CD4-positive, alpha-beta T cell treated with Interleukin-10 for 1 hour (primary cell): ENCODE data around the gene ATAT1.

ENCODE experiments used
- DNase-seq: peaks from one replicate; pipeline ENCODE4 v3.0.0-alpha.2; 2020

Gene ATAT1

DNA sequence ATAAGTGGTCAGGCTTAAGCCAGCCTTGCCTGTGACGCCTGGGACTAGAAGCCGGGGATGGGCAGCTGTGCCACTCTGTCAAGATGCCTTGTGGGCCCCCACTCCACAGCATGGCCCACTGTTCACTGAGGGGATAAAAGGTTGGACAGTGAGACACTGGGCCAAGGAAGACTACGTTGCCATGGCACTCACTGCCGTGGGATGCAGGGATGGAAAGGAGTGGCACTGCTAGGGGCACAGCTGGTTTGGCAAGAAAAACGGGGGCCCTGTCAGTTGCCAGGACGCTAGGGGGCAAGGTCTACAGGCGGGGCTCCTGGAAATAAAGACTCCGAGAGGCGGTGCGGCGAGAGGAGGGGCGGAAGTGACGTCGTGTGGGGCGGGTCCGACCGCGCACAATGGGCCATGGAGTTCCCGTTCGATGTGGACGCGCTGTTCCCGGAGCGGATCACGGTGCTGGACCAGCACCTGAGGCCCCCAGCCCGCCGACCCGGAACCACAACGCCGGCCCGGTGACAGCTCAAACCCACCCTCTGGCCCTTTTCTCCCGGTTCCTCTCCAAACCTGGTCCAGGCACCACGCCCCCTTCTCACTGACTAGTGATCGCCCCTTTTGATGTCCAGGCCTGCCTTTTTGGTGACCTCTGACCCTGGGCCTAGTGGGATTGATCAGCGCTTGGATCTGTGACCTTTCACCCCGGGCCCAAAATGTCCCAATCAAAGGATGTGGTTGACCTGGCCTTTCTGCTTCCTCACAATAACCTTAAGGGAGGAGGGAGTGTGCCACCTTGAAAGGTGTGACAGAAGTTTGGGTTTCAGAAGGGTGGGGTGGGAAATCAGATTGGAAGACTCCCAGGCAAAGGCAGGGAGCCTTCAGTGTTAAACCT is at the start of gene ATAT1:
Gene ATAT1, plus strand, starts transcription at position 391 of the 883 bp plus-strand sequence.
- DNase-seq = peak; percentile 92

DNA sequence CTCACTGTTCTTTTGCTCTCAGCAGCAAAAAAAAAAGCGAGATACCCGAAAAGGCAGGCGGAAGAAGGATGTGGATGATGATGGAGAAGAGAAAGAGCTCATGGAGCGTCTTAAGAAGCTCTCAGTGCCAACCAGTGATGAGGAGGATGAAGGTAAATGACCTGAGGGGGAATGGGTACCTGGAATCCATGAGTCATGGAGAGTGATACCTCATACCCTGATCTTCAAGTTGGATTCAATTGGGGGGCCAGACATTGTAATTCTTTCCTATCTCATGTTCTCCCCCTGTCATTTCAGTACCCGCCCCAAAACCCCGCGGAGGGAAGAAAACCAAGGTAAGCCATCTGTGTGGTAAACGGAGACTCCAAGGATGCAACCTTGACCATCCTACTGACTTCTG is 48.6 kb upstream of the ATAT1 start:
- no peak for DNase-seq

DNA sequence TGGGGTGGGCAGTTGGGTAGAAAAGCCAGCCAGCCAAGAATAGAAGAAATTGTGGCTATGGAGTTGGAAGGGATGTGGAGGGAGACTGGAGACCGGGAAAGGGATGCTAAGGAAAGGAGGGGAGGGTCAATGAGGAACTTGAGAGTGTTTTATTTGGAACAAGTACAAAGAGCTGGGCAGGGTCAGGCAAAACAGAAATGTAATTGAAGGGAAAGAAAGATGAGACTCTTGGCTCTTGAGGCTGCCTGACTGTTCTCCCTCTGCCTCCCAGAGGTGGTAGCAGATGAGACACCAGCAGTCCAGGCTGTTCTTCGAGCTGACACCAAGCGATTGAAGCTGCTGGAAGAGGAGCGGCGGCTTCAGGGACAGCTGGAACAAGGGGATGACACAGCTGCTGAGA is 42.8 kb upstream of the ATAT1 start:
- DNase-seq = no peak

DNA sequence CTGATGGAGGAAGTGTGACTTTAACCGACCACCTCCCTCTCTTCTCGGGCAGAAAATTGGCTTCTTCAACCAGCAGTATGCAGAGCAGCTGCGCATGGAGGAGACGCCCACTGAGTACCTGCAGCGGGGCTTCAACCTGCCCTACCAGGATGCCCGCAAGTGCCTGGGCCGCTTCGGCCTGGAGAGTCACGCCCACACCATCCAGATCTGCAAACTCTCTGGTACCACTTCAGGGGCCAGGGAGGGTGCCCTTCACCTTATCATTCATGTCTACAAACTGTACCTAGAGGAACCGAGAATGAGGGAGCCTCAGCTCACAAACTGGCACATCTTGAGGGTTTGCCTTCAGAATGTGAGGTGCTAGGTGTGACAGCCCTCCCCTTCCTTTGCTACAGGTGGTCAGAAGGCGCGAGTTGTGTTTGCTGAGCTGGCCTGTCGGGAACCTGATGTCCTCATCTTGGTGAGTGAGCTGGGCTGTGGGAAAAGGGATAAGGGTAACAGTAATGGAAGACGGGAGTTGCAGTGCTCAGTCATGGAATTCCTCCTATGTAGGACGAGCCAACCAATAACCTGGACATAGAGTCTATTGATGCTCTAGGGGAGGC is 36.8 kb upstream of the ATAT1 start:
- DNase-seq = no peak

DNA sequence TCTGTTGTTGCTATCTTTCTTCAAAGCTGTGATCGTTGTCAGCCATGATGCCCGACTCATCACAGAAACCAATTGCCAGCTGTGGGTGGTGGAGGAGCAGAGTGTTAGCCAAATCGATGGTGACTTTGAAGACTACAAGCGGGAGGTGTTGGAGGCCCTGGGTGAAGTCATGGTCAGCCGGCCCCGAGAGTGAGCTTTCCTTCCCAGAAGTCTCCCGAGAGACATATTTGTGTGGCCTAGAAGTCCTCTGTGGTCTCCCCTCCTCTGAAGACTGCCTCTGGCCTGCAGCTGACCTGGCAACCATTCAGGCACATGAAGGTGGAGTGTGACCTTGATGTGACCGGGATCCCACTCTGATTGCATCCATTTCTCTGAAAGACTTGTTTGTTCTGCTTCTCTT is 36.2 kb upstream of the ATAT1 start:
- no peak for DNase-seq

DNA sequence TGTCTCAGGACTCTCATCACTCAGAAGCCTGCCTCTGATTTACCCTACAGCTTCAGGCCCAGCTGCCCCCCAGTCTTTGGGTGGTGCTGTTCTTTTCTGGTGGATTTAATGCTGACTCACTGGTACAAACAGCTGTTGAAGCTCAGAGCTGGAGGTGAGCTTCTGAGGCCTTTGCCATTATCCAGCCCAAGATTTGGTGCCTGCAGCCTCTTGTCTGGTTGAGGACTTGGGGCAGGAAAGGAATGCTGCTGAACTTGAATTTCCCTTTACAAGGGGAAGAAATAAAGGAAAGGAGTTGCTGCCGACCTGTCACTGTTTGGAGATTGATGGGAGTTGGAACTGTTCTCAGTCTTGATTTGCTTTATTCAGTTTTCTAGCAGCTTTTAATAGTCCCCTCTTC is 35.7 kb upstream of the ATAT1 start:
- DNase-seq = no peak

DNA sequence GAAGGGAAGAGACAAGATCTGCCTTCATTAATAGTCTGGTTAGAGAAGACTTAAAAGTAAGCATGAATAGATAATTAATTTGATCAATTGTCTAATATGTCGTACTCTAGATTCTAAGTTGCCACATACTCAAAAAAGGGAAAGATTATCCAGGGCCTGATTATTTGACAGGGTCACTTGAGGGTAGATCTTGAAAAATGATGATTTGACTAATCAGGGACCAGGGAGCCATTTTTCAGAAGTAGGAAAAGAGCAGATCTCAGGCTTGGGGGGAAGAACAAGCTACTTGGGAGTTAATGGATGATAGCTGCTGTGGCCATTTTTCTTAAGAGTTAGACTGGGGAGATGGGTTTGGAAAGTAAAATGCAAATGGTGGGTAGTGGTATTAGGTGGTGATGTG is 34.4 kb upstream of the ATAT1 start:
- no peak for DNase-seq

DNA sequence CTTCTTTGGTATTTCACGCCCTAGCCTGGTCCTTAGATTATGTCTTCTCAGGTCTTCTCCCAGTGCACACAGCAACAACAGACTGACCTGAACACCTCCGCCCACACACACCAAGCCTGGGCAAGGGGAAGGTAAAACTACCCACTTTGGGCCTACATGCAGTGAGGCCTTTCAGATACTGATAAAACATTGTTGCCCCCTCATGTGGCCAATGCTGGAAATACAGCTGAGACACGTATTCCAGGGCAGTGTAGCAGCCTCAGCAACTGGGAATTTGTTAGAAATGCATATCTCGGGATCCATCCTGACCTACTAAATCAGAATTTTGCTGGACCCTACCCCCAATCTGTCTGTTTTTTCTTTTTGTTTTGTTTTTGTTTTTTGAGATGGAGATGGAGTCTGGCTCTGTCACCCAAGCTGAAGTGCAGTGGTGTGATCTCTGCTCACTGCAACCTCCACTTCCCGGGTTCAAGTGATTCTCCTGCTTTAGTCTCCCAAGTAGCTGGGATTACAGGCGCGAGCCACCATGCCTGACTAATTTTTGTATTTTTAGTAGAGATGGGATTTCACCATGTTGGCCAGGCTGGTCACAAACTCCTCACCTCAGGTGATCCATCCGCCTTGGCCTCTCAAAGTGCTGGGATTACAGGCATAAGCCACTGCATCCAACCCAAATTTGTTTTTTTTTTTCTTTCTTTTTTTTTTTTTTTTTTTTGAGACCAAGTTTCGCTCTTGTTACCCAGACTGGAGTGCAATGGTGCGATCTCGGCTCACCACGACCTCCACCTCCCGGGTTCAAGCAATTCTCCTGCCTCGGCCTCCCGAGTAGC is 29.1 kb upstream of the ATAT1 start:
- DNase-seq = peak; percentile 87

DNA sequence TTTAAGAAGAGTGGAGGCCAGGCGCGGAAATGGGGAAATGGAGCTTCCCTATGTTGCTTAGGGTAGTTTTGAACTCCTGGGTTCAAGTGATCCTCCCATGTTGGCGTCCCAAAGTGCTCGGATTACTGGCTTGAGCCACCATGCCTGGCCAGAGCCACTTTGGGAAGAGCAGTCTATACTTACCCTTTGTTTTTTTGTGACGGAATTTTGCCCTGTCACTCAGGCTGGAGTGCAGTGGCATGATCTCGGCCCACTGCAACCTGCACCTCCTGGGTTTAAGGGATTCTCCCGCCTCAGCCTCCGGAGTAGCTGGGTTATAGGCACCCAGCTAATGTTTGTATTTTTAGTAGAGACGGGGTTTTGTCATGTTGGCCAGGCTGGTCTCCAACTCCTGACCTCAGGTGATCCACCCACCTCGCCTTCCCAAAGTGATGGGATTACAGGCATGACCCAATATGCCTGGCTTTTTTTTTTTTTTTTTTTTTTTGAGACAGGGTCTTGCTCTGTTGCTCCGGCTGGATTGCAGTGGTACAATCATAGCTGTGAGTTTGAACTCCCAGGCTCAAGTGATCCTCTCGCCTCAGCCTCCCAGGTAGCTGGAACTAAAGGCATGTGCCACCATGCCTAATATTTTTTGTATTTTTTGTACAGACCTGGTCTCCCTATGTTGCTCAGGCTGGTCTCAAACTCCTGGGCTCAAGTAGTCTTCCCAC is 27.6 kb upstream of the ATAT1 start:
- no peak for DNase-seq

DNA sequence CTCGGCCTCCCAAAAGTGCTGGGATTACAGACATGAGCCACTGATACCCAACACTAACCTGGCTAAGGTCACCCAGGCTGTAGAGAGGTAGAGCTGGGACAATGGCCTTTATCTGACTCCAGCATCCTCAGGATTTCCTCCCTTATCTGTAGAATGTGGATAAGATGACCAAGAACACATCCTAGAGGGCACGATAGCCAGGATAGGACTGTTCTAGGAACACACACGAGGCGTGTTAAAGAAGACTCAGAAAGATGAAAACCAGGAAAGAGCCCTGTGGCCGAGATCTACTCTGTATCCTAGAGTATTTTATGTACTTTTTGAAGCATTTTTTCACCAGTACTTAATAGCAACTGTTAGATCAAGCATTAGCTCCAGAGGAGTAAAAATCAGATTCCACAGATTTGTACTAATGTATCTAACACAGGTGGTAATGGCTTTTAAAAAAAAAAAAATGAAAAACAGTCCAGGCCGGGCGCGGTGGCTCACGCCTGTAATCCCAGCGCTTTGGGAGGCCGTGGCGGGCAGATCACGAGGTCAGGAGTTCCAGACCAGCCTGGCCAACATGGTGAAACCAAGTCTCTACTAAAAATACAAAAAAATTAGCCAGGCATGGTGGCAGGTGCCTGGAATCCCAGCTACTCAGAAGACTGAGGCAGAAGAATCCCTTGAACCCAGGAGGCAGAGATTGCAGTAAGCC is 26.9 kb upstream of the ATAT1 start:
- DNase-seq = no peak

DNA sequence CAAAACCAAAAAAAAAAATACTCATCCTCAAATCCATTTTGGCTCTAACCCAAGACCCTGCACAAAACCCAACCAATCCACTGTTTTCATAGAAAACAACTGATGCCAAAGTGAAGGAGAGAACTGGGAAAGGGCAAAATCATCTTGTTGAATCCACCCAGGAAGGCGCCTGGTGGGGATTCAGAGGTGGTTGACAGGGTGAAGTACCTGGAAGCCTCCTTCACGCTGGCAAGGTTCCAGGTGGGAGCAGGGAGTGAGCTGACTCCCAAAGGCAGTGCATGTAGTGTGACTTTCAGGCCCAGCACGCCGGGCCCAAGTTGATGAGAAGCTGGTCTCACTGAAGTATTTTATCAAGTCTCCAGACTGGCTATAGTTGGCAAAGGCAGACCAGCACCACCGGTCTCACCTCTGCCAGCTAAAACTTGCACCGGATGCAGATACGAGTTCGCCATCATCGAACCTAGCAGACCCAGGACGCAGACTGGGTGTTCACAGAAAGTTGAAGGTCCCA is 26.2 kb upstream of the ATAT1 start:
- no peak for DNase-seq

DNA sequence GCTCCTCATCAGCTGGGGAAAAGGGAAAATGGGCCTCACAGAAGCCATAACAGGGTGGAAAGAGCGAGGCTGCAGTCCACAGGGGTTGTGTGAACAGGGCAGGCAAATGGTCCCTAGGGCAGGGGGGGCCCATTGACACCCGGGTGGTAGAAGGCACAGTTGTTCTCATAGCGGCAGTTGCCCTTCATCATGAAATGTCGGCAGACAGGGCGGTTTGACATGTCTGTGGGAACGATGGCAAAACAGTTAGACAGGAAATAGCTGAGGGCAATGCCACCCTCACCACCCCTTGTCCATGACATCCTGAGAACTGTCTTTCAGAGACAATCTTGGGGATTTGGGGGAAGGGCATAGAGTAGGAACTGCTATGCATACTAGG is 25.2 kb upstream of the ATAT1 start:
- DNase-seq = peak; percentile 41

DNA sequence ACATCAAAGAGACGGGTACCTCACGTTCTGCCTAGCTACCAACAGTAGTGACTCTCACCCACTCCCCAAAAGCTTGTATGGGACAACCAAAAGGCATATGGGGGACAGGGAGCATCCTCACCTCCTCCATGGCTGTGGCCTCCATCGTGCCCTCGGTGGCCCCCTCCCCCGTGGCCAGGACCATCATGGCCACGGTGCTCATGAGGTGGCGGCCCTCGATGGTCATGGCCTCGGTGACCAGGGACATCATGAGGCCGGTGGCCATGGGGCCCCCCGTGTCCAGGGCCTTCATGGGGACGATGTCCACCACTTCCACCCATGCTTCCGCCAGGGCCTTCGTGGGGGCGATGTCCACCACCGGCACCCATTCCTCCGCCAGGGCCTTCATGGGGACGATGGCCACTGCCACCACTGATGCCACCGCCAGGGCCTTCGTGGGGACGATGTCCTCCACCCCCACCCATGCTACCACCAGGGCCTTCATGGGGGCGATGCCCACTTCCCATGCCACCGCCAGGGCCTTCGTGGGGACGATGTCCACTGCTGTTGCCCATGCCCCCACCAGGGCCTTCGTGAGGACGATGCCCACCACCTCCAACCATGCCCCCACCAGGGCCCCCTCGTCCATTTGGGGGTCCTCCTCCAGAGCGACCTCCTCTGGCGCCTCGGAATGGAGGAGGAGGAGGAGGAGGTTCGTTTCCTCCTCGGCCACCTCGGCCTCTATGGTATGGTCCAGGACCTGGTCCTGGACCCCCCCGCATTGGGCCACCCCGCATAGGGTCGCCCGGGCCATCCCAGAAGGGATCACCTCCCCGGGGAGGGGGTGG is 24.6 kb upstream of the ATAT1 start:
- no peak for DNase-seq

DNA sequence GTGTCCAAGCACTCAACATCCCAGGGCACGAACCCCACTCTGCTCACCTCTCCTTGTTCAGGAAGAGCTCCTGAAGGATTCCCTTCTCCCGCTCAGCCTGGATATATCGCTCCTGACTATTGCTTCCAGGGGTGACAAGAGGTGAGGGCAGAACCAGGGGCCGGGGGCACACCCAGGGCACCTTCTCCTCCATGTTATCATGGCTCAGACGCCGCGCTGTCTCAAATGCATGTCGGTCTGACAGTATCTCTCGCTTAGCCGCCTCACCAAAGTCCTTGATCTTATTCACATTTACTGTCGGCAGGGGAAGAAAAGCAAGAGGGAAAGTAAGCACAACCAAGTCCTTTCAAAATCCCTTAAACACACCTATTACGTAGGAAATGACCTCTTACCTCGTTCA is 22.7 kb upstream of the ATAT1 start:
- no peak for DNase-seq

DNA sequence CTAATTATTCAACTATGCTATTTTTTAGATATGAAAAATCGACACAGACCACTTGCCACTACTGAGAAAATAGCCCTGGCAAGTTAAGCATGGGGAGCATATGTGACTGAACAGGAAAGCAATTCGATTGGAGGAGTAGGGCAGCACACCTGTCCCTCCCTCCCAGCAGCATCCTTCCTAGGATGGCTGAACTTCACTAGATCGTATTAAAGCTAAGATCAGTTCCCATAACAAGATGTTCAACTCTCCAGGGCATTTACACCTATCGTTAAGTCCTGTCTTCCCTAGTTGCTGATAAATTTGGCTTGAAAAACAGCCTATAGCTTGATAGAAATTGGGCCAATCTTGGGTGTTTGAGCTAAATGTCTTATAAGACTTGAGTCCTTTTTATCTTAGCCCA is 16.6 kb upstream of the ATAT1 start:
- DNase-seq = no peak

DNA sequence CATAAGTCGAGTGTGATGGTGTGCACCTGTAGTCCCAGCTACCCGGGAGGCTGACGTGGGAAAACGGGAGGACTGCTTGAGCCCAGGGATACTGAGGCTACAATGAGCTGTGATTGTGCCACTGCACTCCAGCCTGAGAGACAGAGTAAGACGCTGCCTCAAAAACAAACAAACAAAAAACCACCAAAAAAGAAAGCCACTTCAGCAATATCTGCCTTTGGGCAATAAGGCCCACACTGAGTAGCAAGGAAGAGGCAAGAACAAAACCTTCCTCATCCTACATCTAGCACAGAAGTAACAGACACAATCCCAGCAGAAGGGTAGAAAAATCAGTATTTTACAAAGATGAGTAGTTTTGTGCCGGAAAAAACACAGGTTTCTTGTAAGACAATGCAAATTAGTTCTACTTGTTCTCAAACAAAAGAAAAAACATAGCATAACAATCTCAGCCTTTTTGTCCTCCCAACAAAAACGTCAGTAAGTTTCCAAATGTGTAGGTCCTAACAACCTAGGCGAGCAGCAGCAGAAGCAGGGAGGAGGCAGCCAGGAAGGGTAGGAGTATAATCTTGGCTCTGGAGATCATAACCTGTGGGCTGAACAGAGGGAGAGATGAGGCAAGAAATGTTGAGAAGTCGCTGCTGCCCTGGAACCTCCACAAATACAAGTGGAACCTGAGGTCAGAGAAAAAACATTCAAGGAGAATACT is 15.4 kb upstream of the ATAT1 start:
- DNase-seq = no peak

DNA sequence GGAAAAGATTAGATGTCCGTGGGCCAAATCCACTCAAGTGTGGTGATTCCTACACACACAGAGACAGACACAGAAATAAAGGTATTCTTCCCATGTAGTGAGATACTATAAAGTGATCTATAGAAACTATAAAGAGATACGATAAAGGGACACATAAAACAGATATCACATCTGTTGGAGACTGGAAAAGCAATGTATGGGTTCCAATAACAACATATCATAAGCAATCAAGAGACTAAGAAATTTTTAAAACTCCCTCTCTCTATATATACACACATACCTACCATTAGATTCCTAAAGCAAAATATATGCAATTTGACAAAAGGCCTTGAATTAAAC is 14.8 kb upstream of the ATAT1 start:
- no peak for DNase-seq

DNA sequence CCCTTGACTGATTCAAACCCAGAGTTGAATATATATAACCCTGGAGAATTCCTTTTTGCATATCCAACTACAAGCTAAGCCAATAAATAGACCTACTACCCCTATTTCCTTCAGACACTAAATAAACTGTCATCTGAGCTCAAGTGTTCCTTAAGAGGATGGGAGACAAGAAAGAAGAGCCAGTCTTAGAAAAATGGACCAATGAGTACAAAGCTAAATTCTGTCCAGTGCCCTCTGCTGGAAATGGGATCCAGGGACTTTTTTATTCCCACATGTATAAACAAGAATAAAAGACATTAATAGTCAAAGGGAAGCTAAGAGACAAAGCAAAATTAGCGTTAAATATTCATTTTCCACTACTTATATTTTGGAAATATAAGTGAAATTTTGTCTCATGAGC is 14.5 kb upstream of the ATAT1 start:
- no peak for DNase-seq

DNA sequence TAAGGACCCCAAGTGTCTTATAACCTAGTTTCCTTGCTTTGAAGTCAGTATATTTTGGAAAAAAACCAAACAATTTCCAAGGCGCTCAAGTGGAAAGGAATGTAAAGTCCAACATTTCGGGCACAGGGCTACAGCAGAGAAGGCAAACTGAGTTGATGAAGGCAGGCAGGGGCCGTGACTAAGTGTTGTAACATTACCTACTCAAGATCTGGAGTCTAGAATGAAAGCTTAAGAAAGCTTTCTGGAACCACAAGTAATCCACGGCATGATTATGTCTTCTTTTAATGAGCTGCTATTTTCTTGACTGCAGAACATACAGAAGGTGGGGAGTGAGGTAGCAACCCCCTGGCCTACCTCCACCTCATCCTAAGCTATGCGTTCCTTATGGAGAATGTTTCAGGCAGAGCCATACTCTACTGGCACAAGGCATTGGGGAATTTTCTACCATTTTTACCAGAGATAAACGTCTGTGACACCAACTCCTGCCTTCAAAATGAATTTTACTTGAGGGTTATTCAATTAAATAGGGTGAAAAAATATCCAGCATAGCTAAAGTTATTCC is 13.9 kb upstream of the ATAT1 start:
- no peak for DNase-seq

DNA sequence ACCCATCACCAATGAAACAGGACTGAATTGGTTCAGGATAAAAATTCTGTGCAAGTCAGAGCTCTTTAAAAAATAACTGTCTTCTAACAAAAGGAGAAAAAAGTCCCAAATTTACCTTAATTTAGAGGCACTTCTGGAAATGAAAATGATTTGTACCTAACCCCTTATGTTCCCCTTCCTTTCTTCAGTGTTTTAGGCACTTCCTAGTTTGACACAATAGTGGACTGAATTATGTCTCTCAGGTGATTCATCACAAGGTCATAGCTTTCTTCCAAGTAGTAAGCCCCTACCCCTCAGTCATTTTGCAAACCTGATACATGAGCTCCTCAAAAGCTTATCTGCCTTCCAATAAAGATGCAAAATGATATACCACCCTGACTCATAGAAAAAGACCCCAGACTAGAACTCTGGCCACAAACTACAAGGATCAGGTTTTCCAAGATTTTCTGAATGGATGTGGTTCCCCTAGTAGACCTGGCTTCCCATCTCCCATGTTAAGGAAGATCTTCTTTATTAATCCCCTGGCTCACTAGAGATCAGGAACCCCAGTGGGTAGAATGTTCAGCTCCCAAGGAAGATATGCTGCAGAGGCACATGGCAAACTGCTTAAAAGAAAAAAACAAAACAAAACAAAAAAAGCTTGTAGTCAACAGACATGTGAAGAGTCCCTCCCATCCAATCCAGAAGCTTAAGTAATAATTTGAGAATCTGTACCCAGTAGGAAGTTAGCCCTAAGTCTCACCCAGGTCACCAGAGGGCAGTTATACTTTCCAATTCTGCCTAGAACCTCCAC is 13.2 kb upstream of the ATAT1 start:
- DNase-seq = no peak
